ENCODE results near the gene CER1. TPM values are rescaled to one million over a fixed set of nuclear protein-coding genes. Genes with fewer than 3 reads are reported as not detected.

CER1 gene
- total RNA-seq, 1 experiment from 2014 or later, result not detected

DNA sequence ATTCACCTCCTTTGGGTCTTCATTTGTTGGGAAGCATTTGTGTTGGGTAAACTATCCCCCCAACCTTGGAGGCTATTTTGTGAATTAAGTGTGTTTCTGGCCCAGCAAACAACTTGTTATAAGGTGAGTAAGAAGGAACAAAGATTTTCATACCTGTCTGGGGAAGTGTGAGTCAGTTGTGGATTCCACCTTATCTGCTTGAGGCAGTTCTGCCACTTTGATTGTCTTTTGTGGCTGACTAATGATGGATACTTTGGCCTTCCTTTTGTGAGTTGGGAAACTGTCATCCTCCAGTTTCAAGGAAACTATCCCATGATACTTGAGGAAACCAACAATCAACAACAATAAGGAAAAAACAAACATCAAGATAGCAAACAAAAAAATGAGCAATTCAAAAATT is 24.6 kb upstream of the CER1 start:
- ChIA-PET RAD21 (ENCODE audit: low non-redundant PET in 1 of 2, low total read pairs in 2 of 2, uncharacterized antibody in 2 of 2, unreplicated experiment in 2 of 2) (no interaction called here), CTCF (no interaction called here), POLR2A (no interaction called here)
- Histone ChIP-seq H3K9me3 (ENCODE audit: control insufficient read depth in 1 of 2, insufficient read depth in 1 of 2, low read depth in 1 of 2, low read length in 2 of 2) (no peaks in the 10 kb centered on the region), H3K9ac (ENCODE audit: low read length) (no peak overlapping the region), H3K4me1 (ENCODE audit: control insufficient read depth in 1 of 2, insufficient read depth in 2 of 2, low read length in 2 of 2) (no peaks in the 10 kb centered on the region), H2AFZ (ENCODE audit: low read depth, low read length, poor library complexity, severe bottlenecking) (no peak overlapping the region), H3K4me3 (replicated peaks in 1 of 2; ENCODE audit: low read depth in 1 of 2, low read length in 2 of 2) (no peak overlapping the region), H3K9me2 (ENCODE audit: insufficient read depth) (no peaks in the 10 kb centered on the region), H3K79me2 (ENCODE audit: insufficient read depth, low read length) (no peaks in the 10 kb centered on the region), H3K27me3 (ENCODE audit: insufficient read depth, low read length) (peaks cover 14% of the 10 kb centered on the region), H4K20me1 (ENCODE audit: insufficient read depth) (no peaks in the 10 kb centered on the region), H3K36me3 (ENCODE audit: control insufficient read depth in 1 of 2, insufficient read depth in 2 of 2, low read length in 2 of 2) (no peaks in the 10 kb centered on the region), H3K27ac (ENCODE audit: low read depth, low read length) (no peak overlapping the region), H3K4me2 (ENCODE audit: low read length) (no peak overlapping the region)
- no peak for DNase-seq (ENCODE audit: low read depth, low spot score)
- intact Hi-C loops (cut with micrococcal nuclease), result no loop called here
- TF ChIP-seq ELF1 (IDR thresholded peaks at IDR 0.05; ENCODE audit: borderline replicate concordance, low read depth), result no peak
- no peak for TF ChIP-seq ZFX (IDR thresholded peaks at IDR 0.05)
- TF ChIP-seq, protein P1, sequence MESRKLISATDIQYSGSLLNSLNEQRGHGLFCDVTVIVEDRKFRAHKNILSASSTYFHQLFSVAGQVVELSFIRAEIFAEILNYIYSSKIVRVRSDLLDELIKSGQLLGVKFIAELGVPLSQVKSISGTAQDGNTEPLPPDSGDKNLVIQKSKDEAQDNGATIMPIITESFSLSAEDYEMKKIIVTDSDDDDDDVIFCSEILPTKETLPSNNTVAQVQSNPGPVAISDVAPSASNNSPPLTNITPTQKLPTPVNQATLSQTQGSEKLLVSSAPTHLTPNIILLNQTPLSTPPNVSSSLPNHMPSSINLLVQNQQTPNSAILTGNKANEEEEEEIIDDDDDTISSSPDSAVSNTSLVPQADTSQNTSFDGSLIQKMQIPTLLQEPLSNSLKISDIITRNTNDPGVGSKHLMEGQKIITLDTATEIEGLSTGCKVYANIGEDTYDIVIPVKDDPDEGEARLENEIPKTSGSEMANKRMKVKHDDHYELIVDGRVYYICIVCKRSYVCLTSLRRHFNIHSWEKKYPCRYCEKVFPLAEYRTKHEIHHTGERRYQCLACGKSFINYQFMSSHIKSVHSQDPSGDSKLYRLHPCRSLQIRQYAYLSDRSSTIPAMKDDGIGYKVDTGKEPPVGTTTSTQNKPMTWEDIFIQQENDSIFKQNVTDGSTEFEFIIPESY (IDR thresholded peaks at IDR 0.05; ENCODE audit: extremely low read depth, insufficient replicate concordance, low read length), result no peak
- TF ChIP-seq CEBPB (IDR thresholded peaks at IDR 0.05; ENCODE audit: low read depth), result no peak
- TF ChIP-seq, protein P2, sequence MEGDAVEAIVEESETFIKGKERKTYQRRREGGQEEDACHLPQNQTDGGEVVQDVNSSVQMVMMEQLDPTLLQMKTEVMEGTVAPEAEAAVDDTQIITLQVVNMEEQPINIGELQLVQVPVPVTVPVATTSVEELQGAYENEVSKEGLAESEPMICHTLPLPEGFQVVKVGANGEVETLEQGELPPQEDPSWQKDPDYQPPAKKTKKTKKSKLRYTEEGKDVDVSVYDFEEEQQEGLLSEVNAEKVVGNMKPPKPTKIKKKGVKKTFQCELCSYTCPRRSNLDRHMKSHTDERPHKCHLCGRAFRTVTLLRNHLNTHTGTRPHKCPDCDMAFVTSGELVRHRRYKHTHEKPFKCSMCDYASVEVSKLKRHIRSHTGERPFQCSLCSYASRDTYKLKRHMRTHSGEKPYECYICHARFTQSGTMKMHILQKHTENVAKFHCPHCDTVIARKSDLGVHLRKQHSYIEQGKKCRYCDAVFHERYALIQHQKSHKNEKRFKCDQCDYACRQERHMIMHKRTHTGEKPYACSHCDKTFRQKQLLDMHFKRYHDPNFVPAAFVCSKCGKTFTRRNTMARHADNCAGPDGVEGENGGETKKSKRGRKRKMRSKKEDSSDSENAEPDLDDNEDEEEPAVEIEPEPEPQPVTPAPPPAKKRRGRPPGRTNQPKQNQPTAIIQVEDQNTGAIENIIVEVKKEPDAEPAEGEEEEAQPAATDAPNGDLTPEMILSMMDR (IDR thresholded peaks at IDR 0.05 in 2 of 3, conservative IDR thresholded peaks at IDR 0.05 in 1 of 3; ENCODE audit: borderline replicate concordance in 1 of 3, insufficient read depth in 1 of 3, low read depth in 2 of 3, low read length in 2 of 3), result no peak
- no peak for TF ChIP-seq YY1 (IDR thresholded peaks at IDR 0.05; ENCODE audit: extremely low read depth, insufficient replicate concordance, low read depth, low read length)
- TF ChIP-seq SP1 (IDR thresholded peaks at IDR 0.05; ENCODE audit: low read depth), result no peak
- TF ChIP-seq JUND (IDR thresholded peaks at IDR 0.05), result no peak
- TF ChIP-seq, protein P3, sequence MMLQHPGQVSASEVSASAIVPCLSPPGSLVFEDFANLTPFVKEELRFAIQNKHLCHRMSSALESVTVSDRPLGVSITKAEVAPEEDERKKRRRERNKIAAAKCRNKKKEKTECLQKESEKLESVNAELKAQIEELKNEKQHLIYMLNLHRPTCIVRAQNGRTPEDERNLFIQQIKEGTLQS (IDR thresholded peaks at IDR 0.05), result no peak
- TF ChIP-seq EZH2phosphoT487 (IDR thresholded peaks at IDR 0.05; ENCODE audit: borderline replicate concordance), result no peak
- no peak for TF ChIP-seq SIN3A (IDR thresholded peaks at IDR 0.05; ENCODE audit: low read depth)
- no peak for TF ChIP-seq POLR2A (IDR thresholded peaks at IDR 0.05; ENCODE audit: borderline replicate concordance, extremely low read depth, insufficient read depth, insufficient read length)
- TF ChIP-seq POLR2AphosphoS5 (IDR thresholded peaks at IDR 0.05; ENCODE audit: low read depth, low read length), result no peak
- TF ChIP-seq EZH2 (IDR thresholded peaks at IDR 0.05), result no peak
- no peak for TF ChIP-seq CBX3 (IDR thresholded peaks at IDR 0.05; ENCODE audit: low read depth)
- no peak for TF ChIP-seq TCF7L2 (IDR thresholded peaks at IDR 0.05; ENCODE audit: borderline replicate concordance, extremely low read depth, insufficient read depth, insufficient read length)
- TF ChIP-seq RAD21 (IDR thresholded peaks at IDR 0.05; ENCODE audit: low read depth), result no peak
- TF ChIP-seq EGR1 (IDR thresholded peaks at IDR 0.05; ENCODE audit: low read depth), result no peak
- BruUV-seq (replicated peaks), result no TSS peak
- no peak for ATAC-seq

Measured in HCT116 (cell line).